GM12872 (cell line): Measurements from ENCODE around the gene NFKBIE.
A peak's percentile ranks its signal among the peaks of the same experiment; 100 is the strongest.

Experiments used
- CTCF ChIP-seq: IDR thresholded peaks from 3 replicates; pipeline ENCODE4 v1.5.1; 2011; ENCODE audit warnings: low read depth, mild to moderate bottlenecking, low read length, moderate library complexity; ENCODE audit not compliant: insufficient read depth

Gene NFKBIE

GRCh38 chr6:44248579-44248978 lies 16.8 kb downstream of the NFKBIE start:
- no peak for TF ChIP-seq CTCF

GRCh38 chr6:44247338-44248302 lies 17.7 kb downstream of the NFKBIE start:
- no peak for TF ChIP-seq CTCF

GRCh38 chr6:44246663-44247337 lies 18.6 kb downstream of the NFKBIE start, which contains the start of gene HSP90AB1:
TSS of gene HSP90AB1 (plus strand) at chr6:44247101. CDS start at chr6:44248630, 1,529 bp downstream.
- no peak for TF ChIP-seq CTCF

GRCh38 chr6:44245912-44246662 lies 19.3 kb downstream of the NFKBIE start:
- TF ChIP-seq CTCF: peak; percentile 43; the same call in 2 of the 3 replicates

GRCh38 chr6:44245391-44245911 lies 19.9 kb downstream of the NFKBIE start:
- TF ChIP-seq CTCF: no peak

- no peak for TF ChIP-seq CTCF
These were observed 22.0 kb downstream of the NFKBIE start for GRCh38 chr6:44243345-44243744.
